SK-N-SH (cell line): ENCODE results near the gene ACTL7A. TPM values are rescaled to one million over a fixed set of nuclear protein-coding genes. Genes with fewer than 3 reads are reported as not detected.

ENCODE experiments used
- CTCF ChIA-PET: fragments of 300-600, 350-600 bp; formaldehyde crosslinking; extraction: SDS; loops from one replicate; lab custom pipeline; 2021; lab: Yijun Ruan, JAX
- POLR2A ChIA-PET: fragments of 350-600 bp; sonication (Branson Sonifier 250); formaldehyde crosslinking; extraction: SDS; loops from one replicate; lab custom pipeline; 2020; ENCODE audit warnings: antibody characterized with exemption, inconsistent platforms; lab: Yijun Ruan, JAX
- DNase-seq: peaks from one replicate; pipeline ENCODE4 v3.0.0; 2012
- H2AFZ ChIP-seq: fragments of 200-600 bp; sonication (generic); 2 replicates; pipeline ENCODE4 v1.8.1; 2016; ENCODE audit warnings: antibody characterized with exemption, mild to moderate bottlenecking, low read depth
- H3F3A ChIP-seq: fragments of 200-600 bp; sonication (generic); replicated peaks from 2 replicates; pipeline ENCODE3; 2016; ENCODE audit warnings: antibody characterized with exemption, mild to moderate bottlenecking; ENCODE audit not compliant: insufficient read depth
- H3K27ac ChIP-seq, 2 experiments: fragments of 200-500 bp in 1 of 2; fragments of 200-600 bp in 1 of 2; sonication (Bioruptor generic) in 1 of 2; sonication (generic), shearing (Covaris generic) in 1 of 2; 2 replicates each; pipeline versions ENCODE4 v1.5.1 to v1.6.1; 2014 to 2016; ENCODE audit warnings: low read depth in 2 of 2, inconsistent platforms in 1 of 2, low read length in 1 of 2, mild to moderate bottlenecking in 1 of 2, mixed read lengths in 1 of 2
- H3K27me3 ChIP-seq: fragments of 200-600 bp; sonication (generic), shearing (Covaris generic); 2 replicates; pipeline ENCODE4 v1.6.1; 2016; ENCODE audit warnings: mixed run types; ENCODE audit not compliant: insufficient read depth
- H3K36me3 ChIP-seq, 2 experiments: fragments of 200-500 bp in 1 of 2; fragments of 200-600 bp in 1 of 2; sonication (Bioruptor generic) in 1 of 2; sonication (generic) in 1 of 2; replicated peaks in 1 of 2; 2 replicates each; pipeline versions ENCODE3 to v1.5.1; 2014 to 2016; ENCODE audit warnings: low read length in 1 of 2, mild to moderate bottlenecking in 1 of 2; ENCODE audit not compliant: insufficient read depth in 2 of 2, control insufficient read depth in 1 of 2
- H3K4me1 ChIP-seq, 2 experiments: fragments of 200-500 bp in 1 of 2; fragments of 200-600 bp in 1 of 2; sonication (Bioruptor generic) in 1 of 2; sonication (generic), shearing (Covaris generic) in 1 of 2; 2 replicates each; pipeline versions ENCODE4 v1.5.1 to v1.6.1; 2014 to 2016; ENCODE audit warnings: low read depth in 1 of 2, low read length in 1 of 2, mixed run types in 1 of 2; ENCODE audit not compliant: insufficient read depth in 2 of 2, control insufficient read depth in 1 of 2
- H3K4me2 ChIP-seq: fragments of 200-600 bp; sonication (generic), shearing (Covaris generic); 2 replicates; pipeline ENCODE4 v1.6.1; 2017; ENCODE audit warnings: mixed run types
- H3K4me3 ChIP-seq, 2 experiments: fragments of 200-500 bp in 1 of 2; fragments of 200-600 bp in 1 of 2; sonication (Bioruptor generic) in 1 of 2; sonication (generic), shearing (Covaris generic) in 1 of 2; 2 replicates each; pipeline versions ENCODE4 v1.5.1 to v1.8.1; 2014 to 2016; ENCODE audit warnings: low read depth in 2 of 2, inconsistent platforms in 1 of 2, low read length in 1 of 2, mild to moderate bottlenecking in 1 of 2, mixed read lengths in 1 of 2, moderate library complexity in 1 of 2
- H3K79me2 ChIP-seq: fragments of 200-600 bp; sonication (generic); 2 replicates; pipeline ENCODE4 v1.8.1; 2017; ENCODE audit warnings: mild to moderate bottlenecking; ENCODE audit not compliant: insufficient read depth
- H3K9ac ChIP-seq: fragments of 200-600 bp; sonication (generic); 2 replicates; pipeline ENCODE4 v1.6.1; 2017; ENCODE audit warnings: mixed run types
- H3K9me2 ChIP-seq: fragments of 200-600 bp; sonication (generic); 2 replicates; pipeline ENCODE4 v1.6.1; 2017; ENCODE audit warnings: mixed run types
- H3K9me3 ChIP-seq: fragments of 200-600 bp; sonication (generic); 2 replicates; pipeline ENCODE4 v1.6.1; 2017; ENCODE audit warnings: mixed run types, mild to moderate bottlenecking, moderate library complexity
- H4K20me1 ChIP-seq: fragments of 200-600 bp; sonication (generic); 2 replicates; pipeline ENCODE4 v1.6.1; 2017; ENCODE audit warnings: mild to moderate bottlenecking, mixed run types; ENCODE audit not compliant: insufficient read depth
- ELF1 ChIP-seq: IDR thresholded peaks from 2 replicates; pipeline ENCODE4 v1.4.0; 2012
- EP300 ChIP-seq, 2 experiments: IDR thresholded peaks; 2 replicates each; pipeline versions ENCODE4 v1.4.0 to v1.6.1; 2012; ENCODE audit warnings: borderline replicate concordance in 1 of 2, low read depth in 1 of 2, low read length in 1 of 2
- FOSL2 ChIP-seq: IDR thresholded peaks from 2 replicates; pipeline ENCODE4 v1.4.0; 2012; ENCODE audit warnings: low read depth, mild to moderate bottlenecking, moderate library complexity, borderline replicate concordance
- FOXJ3 ChIP-seq: sonication (generic); formaldehyde crosslinking; IDR thresholded peaks from 2 replicates; pipeline ENCODE4 v1.5.1; 2020; ENCODE audit warnings: mild to moderate bottlenecking, missing genetic modification reagents
- GATA2 ChIP-seq: sonication (generic); formaldehyde crosslinking; IDR thresholded peaks from 2 replicates; pipeline ENCODE4 v1.5.0; 2020; ENCODE audit warnings: mild to moderate bottlenecking, missing genetic modification reagents
- JUND ChIP-seq: IDR thresholded peaks from 2 replicates; pipeline ENCODE4 v1.4.0; 2012
- MEF2A ChIP-seq: IDR thresholded peaks from 2 replicates; pipeline ENCODE4 v1.4.0; 2012; ENCODE audit warnings: low read depth, borderline replicate concordance
- MXI1 ChIP-seq: IDR thresholded peaks from 2 replicates; pipeline ENCODE4 v1.6.1; 2012; ENCODE audit warnings: mild to moderate bottlenecking, low read depth, low read length, improper control_type of control experiment
- NFIC ChIP-seq: IDR thresholded peaks from 2 replicates; pipeline ENCODE4 v1.4.0; 2012; ENCODE audit warnings: borderline replicate concordance
- RAD21 ChIP-seq: IDR thresholded peaks from 2 replicates; pipeline ENCODE4 v1.6.1; 2012; ENCODE audit warnings: mild to moderate bottlenecking, low read length
- RCOR1 ChIP-seq: fragments of 150-350 bp; IDR thresholded peaks from 2 replicates; pipeline ENCODE4 v1.6.1; 2017; ENCODE audit warnings: antibody characterized with exemption, low read length
- RFX5 ChIP-seq: IDR thresholded peaks from 2 replicates; pipeline ENCODE4 v1.6.1; 2012; ENCODE audit warnings: mild to moderate bottlenecking, improper control_type of control experiment, low read length
- RXRA ChIP-seq: IDR thresholded peaks from 2 replicates; pipeline ENCODE4 v1.4.0; 2012; ENCODE audit warnings: low read depth, mild to moderate bottlenecking, borderline replicate concordance
- TAF1 ChIP-seq: IDR thresholded peaks from 2 replicates; pipeline ENCODE4 v1.6.1; 2012; ENCODE audit warnings: low read depth, mild to moderate bottlenecking, low read length, moderate library complexity, borderline replicate concordance
- TCF12 ChIP-seq: IDR thresholded peaks from 2 replicates; pipeline ENCODE4 v1.4.0; 2012
- TEAD4 ChIP-seq: IDR thresholded peaks from 2 replicates; pipeline ENCODE4 v1.4.0; 2012; ENCODE audit warnings: mild to moderate bottlenecking, borderline replicate concordance; ENCODE audit not compliant: insufficient read depth
- YY1 ChIP-seq: IDR thresholded peaks from 2 replicates; pipeline ENCODE4 v1.4.0; 2012; ENCODE audit warnings: low read depth, mild to moderate bottlenecking
- WGBS: methylation state at CpG from one replicate; pipeline ENCODE4 v1.1.6; 2017; ENCODE audit warnings: low lambda C conversion rate; 5-methylcytosine and 5-hydroxymethylcytosine counted together
- polyA plus RNA-seq, 3 experiments: library from polyadenylated mRNA; depleted of rRNA; stranded (reverse); fragments of >200 nt; gene quantifications; 2 replicates each; pipeline ENCODE4 v1.2.3, GENCODE V29; 2012
- TF ChIP-seq, protein P1 (sequence below): IDR thresholded peaks from 2 replicates; pipeline ENCODE4 v1.6.1; 2012; ENCODE audit warnings: mild to moderate bottlenecking, low read depth, low read length, moderate library complexity
- TF ChIP-seq, protein P2 (sequence below): fragments of 150-350 bp; IDR thresholded peaks from 2 replicates; pipeline ENCODE4 v1.6.1; 2016; ENCODE audit warnings: mild to moderate bottlenecking, low read depth, low read length

ACTL7A gene
- polyA plus RNA-seq, 1 of the 3 experiments (the other 2 are of a cell fraction), result not detected

DNA sequence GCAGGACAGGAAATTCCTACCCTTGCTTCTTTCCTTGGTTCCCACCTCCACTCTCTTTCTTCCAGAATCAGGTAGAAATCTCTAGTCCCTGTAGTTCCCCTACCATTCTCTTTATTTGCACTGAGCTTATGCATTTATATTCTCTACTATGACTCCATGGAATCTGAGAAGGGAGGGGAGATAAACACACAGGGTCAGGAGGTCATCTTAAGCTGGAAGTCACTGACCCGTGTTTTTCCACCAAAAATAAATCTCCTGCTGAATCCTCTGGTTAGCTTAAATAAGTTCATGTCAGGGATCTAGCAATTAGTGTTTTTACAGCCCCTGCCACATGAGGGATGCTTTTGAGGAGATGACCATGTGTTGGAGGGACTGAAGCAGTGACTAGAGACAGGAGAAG is 10.0 kb upstream of the ACTL7A start:
- H3K79me2 ChIP-seq, result no peaks in the 10 kb centered on the region
- no peak overlapping the region for H3K4me3 ChIP-seq
- H2AFZ ChIP-seq, result no peak overlapping the region
- H3K4me2 ChIP-seq, result no peak overlapping the region
- H3K27ac ChIP-seq, result no peak overlapping the region
- no peaks in the 10 kb centered on the region for H4K20me1 ChIP-seq
- H3K9me2 ChIP-seq, result no peaks in the 10 kb centered on the region
- H3K27me3 ChIP-seq, result no peaks in the 10 kb centered on the region; the same call in 1 of the 2 replicates
- TF ChIP-seq FOSL2 (no peak), RFX5 (no peak), RAD21 (no peak), FOXJ3 (CRISPR knock-in tag) (no peak), JUND (no peak), TCF12 (no peak), MXI1 (no peak), NFIC (no peak), RXRA (no peak), EP300 (IDR thresholded peaks at IDR 0.05; ENCODE audit: borderline replicate concordance in 1 of 2, low read depth in 1 of 2, low read length in 1 of 2) (no peak), GATA2 (no peak), YY1 (no peak), TAF1 (no peak), ELF1 (no peak), MEF2A (no peak), TEAD4 (no peak), RCOR1 (no peak)
- TF ChIP-seq, protein P1, sequence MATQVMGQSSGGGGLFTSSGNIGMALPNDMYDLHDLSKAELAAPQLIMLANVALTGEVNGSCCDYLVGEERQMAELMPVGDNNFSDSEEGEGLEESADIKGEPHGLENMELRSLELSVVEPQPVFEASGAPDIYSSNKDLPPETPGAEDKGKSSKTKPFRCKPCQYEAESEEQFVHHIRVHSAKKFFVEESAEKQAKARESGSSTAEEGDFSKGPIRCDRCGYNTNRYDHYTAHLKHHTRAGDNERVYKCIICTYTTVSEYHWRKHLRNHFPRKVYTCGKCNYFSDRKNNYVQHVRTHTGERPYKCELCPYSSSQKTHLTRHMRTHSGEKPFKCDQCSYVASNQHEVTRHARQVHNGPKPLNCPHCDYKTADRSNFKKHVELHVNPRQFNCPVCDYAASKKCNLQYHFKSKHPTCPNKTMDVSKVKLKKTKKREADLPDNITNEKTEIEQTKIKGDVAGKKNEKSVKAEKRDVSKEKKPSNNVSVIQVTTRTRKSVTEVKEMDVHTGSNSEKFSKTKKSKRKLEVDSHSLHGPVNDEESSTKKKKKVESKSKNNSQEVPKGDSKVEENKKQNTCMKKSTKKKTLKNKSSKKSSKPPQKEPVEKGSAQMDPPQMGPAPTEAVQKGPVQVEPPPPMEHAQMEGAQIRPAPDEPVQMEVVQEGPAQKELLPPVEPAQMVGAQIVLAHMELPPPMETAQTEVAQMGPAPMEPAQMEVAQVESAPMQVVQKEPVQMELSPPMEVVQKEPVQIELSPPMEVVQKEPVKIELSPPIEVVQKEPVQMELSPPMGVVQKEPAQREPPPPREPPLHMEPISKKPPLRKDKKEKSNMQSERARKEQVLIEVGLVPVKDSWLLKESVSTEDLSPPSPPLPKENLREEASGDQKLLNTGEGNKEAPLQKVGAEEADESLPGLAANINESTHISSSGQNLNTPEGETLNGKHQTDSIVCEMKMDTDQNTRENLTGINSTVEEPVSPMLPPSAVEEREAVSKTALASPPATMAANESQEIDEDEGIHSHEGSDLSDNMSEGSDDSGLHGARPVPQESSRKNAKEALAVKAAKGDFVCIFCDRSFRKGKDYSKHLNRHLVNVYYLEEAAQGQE, result no peak
- TF ChIP-seq, protein P2, sequence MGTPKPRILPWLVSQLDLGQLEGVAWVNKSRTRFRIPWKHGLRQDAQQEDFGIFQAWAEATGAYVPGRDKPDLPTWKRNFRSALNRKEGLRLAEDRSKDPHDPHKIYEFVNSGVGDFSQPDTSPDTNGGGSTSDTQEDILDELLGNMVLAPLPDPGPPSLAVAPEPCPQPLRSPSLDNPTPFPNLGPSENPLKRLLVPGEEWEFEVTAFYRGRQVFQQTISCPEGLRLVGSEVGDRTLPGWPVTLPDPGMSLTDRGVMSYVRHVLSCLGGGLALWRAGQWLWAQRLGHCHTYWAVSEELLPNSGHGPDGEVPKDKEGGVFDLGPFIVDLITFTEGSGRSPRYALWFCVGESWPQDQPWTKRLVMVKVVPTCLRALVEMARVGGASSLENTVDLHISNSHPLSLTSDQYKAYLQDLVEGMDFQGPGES, result no peak
- TF ChIP-seq, all 33 proteins: peak for 0
- Histone ChIP-seq H3K36me3 (no peaks in the 10 kb centered on the region), H3F3A (no peaks in the 10 kb centered on the region), H3K9ac (no peak overlapping the region), H3K9me3 (no peaks in the 10 kb centered on the region), H3K4me1 (no peaks in the 10 kb centered on the region)
- WGBS, result 0% methylated on average over 1 of the region's 1 CpG
- no peak for DNase-seq
- ChIA-PET POLR2A (no interaction called here), CTCF (no interaction called here)
